ENCODE results near the gene KIF6. TPM values are rescaled to one million over a fixed set of nuclear protein-coding genes. Genes with fewer than 3 reads are reported as not detected.
"Not testable (repeated sequence)": the region's sequence is repeated elsewhere in the genome, so short reads cannot be mapped to it uniquely, and the experiment has no call there.

Gene KIF6
- total and polyA plus RNA-seq, 2 donors (not counting 1 experiment from before 2014, with no cell fraction given), result not detected

DNA sequence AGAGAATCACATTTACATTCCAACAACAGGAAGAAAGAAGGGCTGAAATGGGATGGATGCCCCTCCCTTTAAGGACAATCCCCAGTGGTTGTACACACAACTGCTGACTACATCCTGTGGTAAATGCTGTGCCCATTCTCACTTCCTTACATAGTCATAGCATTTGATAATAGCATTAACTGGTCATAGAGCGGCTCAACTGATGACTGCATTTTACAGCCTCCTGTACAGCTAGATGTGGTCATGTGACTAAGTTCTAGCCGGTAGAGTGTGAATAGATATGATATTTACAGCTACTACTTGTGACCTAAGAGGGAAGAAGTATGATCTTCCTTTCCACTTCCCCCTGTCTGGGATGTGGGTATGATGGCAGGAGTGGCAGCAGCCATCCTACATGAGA lies 435.7 kb downstream of the KIF6 start:
- no peak overlapping the region for H3K27ac ChIP-seq (ENCODE audit: low read length in 2 of 2)
- H3K9me3 ChIP-seq (ENCODE audit: control extremely low read depth in 1 of 3, control insufficient read depth in 2 of 3, insufficient read depth in 1 of 3, low read length in 2 of 3), result peaks cover 0 to 3% (median 0%) of the 10 kb centered on the region in 3 donors
- H3K9me3 Mint-ChIP-seq (ENCODE audit: insufficient read depth), result peaks cover 4% of the 10 kb centered on the region
- no peaks in the 10 kb centered on the region for H3K4me1 ChIP-seq (ENCODE audit: control insufficient read depth in 2 of 2, insufficient read depth in 2 of 2, low read length in 2 of 2)
- H3K79me2 ChIP-seq (ENCODE audit: control insufficient read depth, insufficient read depth, low read length), result no peaks in the 10 kb centered on the region
- H3K9ac ChIP-seq (ENCODE audit: low read length), result no peak overlapping the region
- POLR2A ChIA-PET, result no interaction called here
- TF ChIP-seq, protein P1, sequence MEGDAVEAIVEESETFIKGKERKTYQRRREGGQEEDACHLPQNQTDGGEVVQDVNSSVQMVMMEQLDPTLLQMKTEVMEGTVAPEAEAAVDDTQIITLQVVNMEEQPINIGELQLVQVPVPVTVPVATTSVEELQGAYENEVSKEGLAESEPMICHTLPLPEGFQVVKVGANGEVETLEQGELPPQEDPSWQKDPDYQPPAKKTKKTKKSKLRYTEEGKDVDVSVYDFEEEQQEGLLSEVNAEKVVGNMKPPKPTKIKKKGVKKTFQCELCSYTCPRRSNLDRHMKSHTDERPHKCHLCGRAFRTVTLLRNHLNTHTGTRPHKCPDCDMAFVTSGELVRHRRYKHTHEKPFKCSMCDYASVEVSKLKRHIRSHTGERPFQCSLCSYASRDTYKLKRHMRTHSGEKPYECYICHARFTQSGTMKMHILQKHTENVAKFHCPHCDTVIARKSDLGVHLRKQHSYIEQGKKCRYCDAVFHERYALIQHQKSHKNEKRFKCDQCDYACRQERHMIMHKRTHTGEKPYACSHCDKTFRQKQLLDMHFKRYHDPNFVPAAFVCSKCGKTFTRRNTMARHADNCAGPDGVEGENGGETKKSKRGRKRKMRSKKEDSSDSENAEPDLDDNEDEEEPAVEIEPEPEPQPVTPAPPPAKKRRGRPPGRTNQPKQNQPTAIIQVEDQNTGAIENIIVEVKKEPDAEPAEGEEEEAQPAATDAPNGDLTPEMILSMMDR (IDR thresholded peaks at IDR 0.05), result no peak
- no peak for TF ChIP-seq EZH2 (IDR thresholded peaks at IDR 0.05; ENCODE audit: borderline replicate concordance, insufficient read depth, low read depth, low read length, poor library complexity, severe bottlenecking)
- H3K27me3 Mint-ChIP-seq, result peaks cover 20% of the 10 kb centered on the region
- WGBS (ENCODE audit: insufficient coverage), result no CpG with 5 or more reads among the region's 2 CpGs
- no peak overlapping the region for H3K27ac Mint-ChIP-seq
- H3K4me2 ChIP-seq (replicated peaks; ENCODE audit: low read depth, low read length, poor library complexity, severe bottlenecking), result no peak overlapping the region
- DNase-seq (no peak), ATAC-seq (ENCODE audit: low read depth) (no peak)
- H3K4me3 ChIP-seq (ENCODE audit: control extremely low read depth in 1 of 5, extremely low read depth in 1 of 5, insufficient read depth in 1 of 5, low read depth in 2 of 5, low read length in 4 of 5), result no peak overlapping the region
- H3K27me3 ChIP-seq (replicated peaks in 1 of 4; ENCODE audit: control extremely low read depth in 1 of 4, control insufficient read depth in 3 of 4, insufficient read depth in 4 of 4, low read length in 3 of 4), result peaks cover 0 to 6% (median 0%) of the 10 kb centered on the region in 4 experiments
- no peaks in the 10 kb centered on the region for H4K20me1 ChIP-seq (ENCODE audit: control insufficient read depth, insufficient read depth, low read length, poor library complexity, severe bottlenecking)
- H3K4me1 Mint-ChIP-seq, result no peaks in the 10 kb centered on the region
- CTCF ChIA-PET, result interaction anchor here (1.2 kb wide), 1 partner anchor 122 kb away, joined by 4 read pairs; no protein-coding TSS in a partner anchor
- intact Hi-C loops (cut with micrococcal nuclease), result no loop called here
- H3K36me3 ChIP-seq (replicated peaks in 1 of 2; ENCODE audit: control extremely low read depth in 1 of 2, control insufficient read depth in 1 of 2, extremely low read depth in 1 of 2, insufficient read depth in 2 of 2, low read length in 1 of 2), result no peaks in the 10 kb centered on the region
- no peak overlapping the region for H3K4me3 Mint-ChIP-seq
- no peak overlapping the region for H2AFZ ChIP-seq (ENCODE audit: insufficient read depth, low read depth, low read length, poor library complexity, severe bottlenecking)

DNA sequence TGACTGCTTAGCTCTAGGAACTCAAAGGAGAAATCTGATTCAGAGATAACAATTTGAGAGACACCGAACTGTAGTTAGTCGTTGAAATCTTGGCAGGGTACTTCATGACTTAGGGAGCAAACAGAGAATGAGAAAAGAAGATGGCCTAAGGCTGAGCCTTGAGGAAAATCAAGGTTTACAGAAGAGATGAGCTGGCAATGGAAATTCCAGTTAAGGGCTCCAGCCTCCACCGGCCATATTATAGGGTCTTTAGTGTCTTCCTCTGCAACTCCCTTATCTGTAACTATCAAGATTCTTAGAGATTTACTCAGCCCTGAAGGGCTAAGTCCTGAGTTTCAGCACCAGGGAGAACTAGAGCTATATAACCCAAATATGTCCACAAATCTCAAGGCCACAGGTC lies 437.6 kb downstream of the KIF6 start:
- H3K9me3 Mint-ChIP-seq (ENCODE audit: insufficient read depth), result peaks cover 4% of the 10 kb centered on the region
- H3K36me3 ChIP-seq (replicated peaks in 1 of 2; ENCODE audit: control extremely low read depth in 1 of 2, control insufficient read depth in 1 of 2, extremely low read depth in 1 of 2, insufficient read depth in 2 of 2, low read length in 1 of 2), result no peaks in the 10 kb centered on the region
- H3K4me3 ChIP-seq (ENCODE audit: control extremely low read depth in 1 of 5, extremely low read depth in 1 of 5, insufficient read depth in 1 of 5, low read depth in 2 of 5, low read length in 4 of 5), result no peak overlapping the region
- H3K79me2 ChIP-seq (ENCODE audit: control insufficient read depth, insufficient read depth, low read length), result no peaks in the 10 kb centered on the region
- no peaks in the 10 kb centered on the region for H3K4me1 ChIP-seq (ENCODE audit: control insufficient read depth in 2 of 2, insufficient read depth in 2 of 2, low read length in 2 of 2)
- no peak overlapping the region for H3K4me3 Mint-ChIP-seq
- no peak overlapping the region for H3K9ac ChIP-seq (ENCODE audit: low read length)
- DNase-seq, result no peak
- H2AFZ ChIP-seq (ENCODE audit: insufficient read depth, low read depth, low read length, poor library complexity, severe bottlenecking), result no peak overlapping the region
- no peaks in the 10 kb centered on the region for H4K20me1 ChIP-seq (ENCODE audit: control insufficient read depth, insufficient read depth, low read length, poor library complexity, severe bottlenecking)
- H3K27ac Mint-ChIP-seq, result no peak overlapping the region
- no peak overlapping the region for H3K4me2 ChIP-seq (replicated peaks; ENCODE audit: low read depth, low read length, poor library complexity, severe bottlenecking)
- peaks cover 0 to 3% (median 0%) of the 10 kb centered on the region in 3 donors for H3K9me3 ChIP-seq (ENCODE audit: control extremely low read depth in 1 of 3, control insufficient read depth in 2 of 3, insufficient read depth in 1 of 3, low read length in 2 of 3)
- ATAC-seq (ENCODE audit: low read depth), result no peak
- H3K27ac ChIP-seq (ENCODE audit: low read length in 2 of 2), result no peak overlapping the region
- intact Hi-C loops (cut with micrococcal nuclease), result no loop called here
- peaks cover 14% of the 10 kb centered on the region for H3K27me3 Mint-ChIP-seq
- POLR2A ChIA-PET, result no interaction called here
- CTCF ChIA-PET, result no interaction called here
- H3K27me3 ChIP-seq (replicated peaks in 1 of 4; ENCODE audit: control extremely low read depth in 1 of 4, control insufficient read depth in 3 of 4, insufficient read depth in 4 of 4, low read length in 3 of 4), result peaks cover 0 to 6% (median 0%) of the 10 kb centered on the region in 4 experiments
- H3K4me1 Mint-ChIP-seq, result no peaks in the 10 kb centered on the region
- WGBS (ENCODE audit: insufficient coverage), result 98% methylated on average over 3 of the region's 3 CpGs
- TF ChIP-seq EZH2 (IDR thresholded peaks at IDR 0.05; ENCODE audit: borderline replicate concordance, insufficient read depth, low read depth, low read length, poor library complexity, severe bottlenecking), result no peak
- TF ChIP-seq, protein P1 (IDR thresholded peaks at IDR 0.05), result no peak

DNA sequence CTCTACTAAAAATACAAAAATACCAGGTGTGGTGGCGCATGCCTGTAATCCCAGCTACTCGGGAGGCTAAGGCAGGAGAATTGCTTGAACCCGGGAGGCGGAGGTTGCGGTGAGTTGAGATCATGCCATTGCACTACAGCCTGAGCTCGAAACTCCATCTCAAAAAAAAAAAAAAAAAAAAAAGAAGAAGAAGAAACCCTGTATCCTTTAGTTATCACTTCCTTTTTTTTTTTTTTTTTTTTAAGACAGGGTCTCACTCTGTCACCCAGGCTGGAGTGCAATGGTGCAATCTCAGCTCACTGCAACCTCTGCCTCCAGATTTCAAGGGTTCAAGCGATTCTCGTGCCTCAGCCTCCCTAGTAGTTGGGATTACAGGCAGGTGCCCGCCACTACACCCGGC lies 438.6 kb downstream of the KIF6 start:
- H2AFZ ChIP-seq (ENCODE audit: insufficient read depth, low read depth, low read length, poor library complexity, severe bottlenecking); CTCF ChIA-PET; H3K27me3 ChIP-seq (replicated peaks in 1 of 4; ENCODE audit: control extremely low read depth in 1 of 4, control insufficient read depth in 3 of 4, insufficient read depth in 4 of 4, low read length in 3 of 4); H3K4me2 ChIP-seq (replicated peaks; ENCODE audit: low read depth, low read length, poor library complexity, severe bottlenecking); H3K27ac ChIP-seq (ENCODE audit: low read length in 2 of 2); ATAC-seq (ENCODE audit: low read depth); H3K4me1 Mint-ChIP-seq; H3K36me3 ChIP-seq (replicated peaks in 1 of 2; ENCODE audit: control extremely low read depth in 1 of 2, control insufficient read depth in 1 of 2, extremely low read depth in 1 of 2, insufficient read depth in 2 of 2, low read length in 1 of 2); H3K9ac ChIP-seq (ENCODE audit: low read length); H4K20me1 ChIP-seq (ENCODE audit: control insufficient read depth, insufficient read depth, low read length, poor library complexity, severe bottlenecking); POLR2A ChIA-PET; H3K27ac Mint-ChIP-seq; H3K9me3 ChIP-seq (ENCODE audit: control extremely low read depth in 1 of 3, control insufficient read depth in 2 of 3, insufficient read depth in 1 of 3, low read length in 2 of 3); H3K9me3 Mint-ChIP-seq (ENCODE audit: insufficient read depth); H3K4me3 ChIP-seq (ENCODE audit: control extremely low read depth in 1 of 5, extremely low read depth in 1 of 5, insufficient read depth in 1 of 5, low read depth in 2 of 5, low read length in 4 of 5); H3K4me1 ChIP-seq (ENCODE audit: control insufficient read depth in 2 of 2, insufficient read depth in 2 of 2, low read length in 2 of 2); H3K79me2 ChIP-seq (ENCODE audit: control insufficient read depth, insufficient read depth, low read length); H3K4me3 Mint-ChIP-seq; DNase-seq; intact Hi-C loops (cut with micrococcal nuclease): not testable (repeated sequence)
- H3K27me3 Mint-ChIP-seq, result peaks cover 12% of the 10 kb centered on the region
- 20% methylated on average over 1 of the region's 10 CpGs for WGBS (ENCODE audit: insufficient coverage)

All from B cell (primary cell).